NCI-H2227 (cell line): ENCODE results near the gene MESP1.
A peak's percentile ranks its signal among the peaks of the same experiment; 100 is the strongest.
"Not testable (repeated sequence)": the region's sequence is repeated elsewhere in the genome, so short reads cannot be mapped to it uniquely, and the experiment has no call there.

Experiments
- DNase-seq: peaks from one replicate; lab custom pipeline; 2025; ENCODE audit not compliant: unreplicated experiment; lab: John Stamatoyannopoulos, UW

MESP1 gene

GRCh38 chr15:89750560-89751542 is at the start of gene MESP1:
TSS of gene MESP1 (minus strand) at chr15:89751249. CDS start at chr15:89751231, 18 bp downstream.
- DNase-seq, result peak; percentile 93

- no peak for DNase-seq
Observed at GRCh38 chr15:89799918-89800498, 49.0 kb upstream of the MESP1 start.

GRCh38 chr15:89799011-89799911 is 48.2 kb upstream of the MESP1 start:
- no peak for DNase-seq

GRCh38 chr15:89797678-89798201 is 46.7 kb upstream of the MESP1 start:
- DNase-seq, result no peak

GRCh38 chr15:89795996-89796395 is 44.9 kb upstream of the MESP1 start:
- DNase-seq, result no peak

GRCh38 chr15:89794627-89795241 is 43.7 kb upstream of the MESP1 start:
- DNase-seq, result no peak

GRCh38 chr15:89792106-89792805 is 41.2 kb upstream of the MESP1 start:
- no peak for DNase-seq

GRCh38 chr15:89790661-89791060 is 39.6 kb upstream of the MESP1 start:
- no peak for DNase-seq

- DNase-seq, result no peak
Observed at GRCh38 chr15:89790206-89790605, 39.2 kb upstream of the MESP1 start.

- DNase-seq, result not testable (repeated sequence)
Observed at GRCh38 chr15:89788585-89788984, 37.5 kb upstream of the MESP1 start.

- no peak for DNase-seq
Observed at GRCh38 chr15:89787944-89788343, 36.9 kb upstream of the MESP1 start.

- DNase-seq, result no peak
Observed at GRCh38 chr15:89785774-89786140, 34.7 kb upstream of the MESP1 start.

- DNase-seq, result no peak
Observed at GRCh38 chr15:89785064-89785773, 34.2 kb upstream of the MESP1 start.

- no peak for DNase-seq
Observed at GRCh38 chr15:89784686-89784960, 33.6 kb upstream of the MESP1 start.

- DNase-seq, result no peak
Observed at GRCh38 chr15:89783861-89784685, 33.0 kb upstream of the MESP1 start.

GRCh38 chr15:89783111-89783860 is 32.2 kb upstream of the MESP1 start:
- no peak for DNase-seq

- not testable (repeated sequence) for DNase-seq
Observed at GRCh38 chr15:89782619-89782950, 31.5 kb upstream of the MESP1 start.
